Heart left ventricle (tissue), 13 donors: ENCODE data around the gene NAA20.

Experiments
- POLR2A ChIP-seq, 2 donors: fragments of 450-650 bp; IDR thresholded peaks; one replicate each; pipeline ENCODE4 v1.6.1; 2017; ENCODE audit warnings: antibody characterized with exemption in 2 of 2, mild to moderate bottlenecking in 2 of 2, moderate library complexity in 2 of 2
- TF ChIP-seq, protein P1 (sequence below), 12 donors: fragments of 200-600 bp; sonication (generic) in 4 of 12; IDR thresholded peaks; one replicate each; pipeline versions ENCODE4 v1.5.0 to v1.8.0; 2018 to 2022; ENCODE audit warnings: antibody characterized with exemption in 12 of 12, mild to moderate bottlenecking in 5 of 12
- donor health status: ischemic (EF 13 %, LVEDD 7.1; RV severe dilation, severe dysfunction).
- donor health status: DM: no; HTN: yes; CAD: no.
- donor health status: DM: no; HTN: no; CAD: no.
- donor health status: ischemic (EF 25% LVEDD 6.9; RV normal size, moderate dysfunction).
- donor health status: ischemic (EF 25% LVEDD 5.7; RV mildly dilated, moderate dysfunction).
- donor health status: ischemic (EF 35%, LVEDD 5.7; RV mildly dilated, moderate dysfunction).
- donor health status: nonischemic (EF 11% LVEDD 7.7; RV severe dilation, severe dysfunction).
- donor health status: DM: yes; HTN: yes; CAD: no.
- donor health status: PGD.
- donor health status: ischemic (EF 29% LVEDD 5.4; RV normal size, mild dysfunction).
- donor health status: nonischemic (EF 23%, LVEDD 6.1; RV moderate dilation, normal function).

DNA sequence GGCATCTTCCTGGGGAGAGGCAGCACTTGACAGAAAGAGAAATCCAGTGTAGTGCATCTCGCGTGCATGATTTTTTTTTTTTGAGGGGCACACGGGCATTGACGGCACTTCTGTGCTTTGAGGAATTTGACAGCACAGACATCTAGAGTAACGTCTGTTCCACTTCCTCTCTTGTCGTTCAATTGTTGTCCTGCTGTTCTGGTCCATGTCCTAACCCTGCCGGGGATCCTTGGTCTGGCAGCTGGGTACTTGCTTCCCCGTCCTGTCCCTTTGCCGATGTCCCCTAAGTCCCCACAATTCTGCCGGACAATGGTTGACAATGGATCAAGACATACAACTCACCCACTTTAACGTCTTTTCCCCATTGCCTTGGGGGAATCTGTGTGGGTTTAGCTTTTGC is 46.0 kb upstream of the NAA20 start:
- TF ChIP-seq, protein P1, sequence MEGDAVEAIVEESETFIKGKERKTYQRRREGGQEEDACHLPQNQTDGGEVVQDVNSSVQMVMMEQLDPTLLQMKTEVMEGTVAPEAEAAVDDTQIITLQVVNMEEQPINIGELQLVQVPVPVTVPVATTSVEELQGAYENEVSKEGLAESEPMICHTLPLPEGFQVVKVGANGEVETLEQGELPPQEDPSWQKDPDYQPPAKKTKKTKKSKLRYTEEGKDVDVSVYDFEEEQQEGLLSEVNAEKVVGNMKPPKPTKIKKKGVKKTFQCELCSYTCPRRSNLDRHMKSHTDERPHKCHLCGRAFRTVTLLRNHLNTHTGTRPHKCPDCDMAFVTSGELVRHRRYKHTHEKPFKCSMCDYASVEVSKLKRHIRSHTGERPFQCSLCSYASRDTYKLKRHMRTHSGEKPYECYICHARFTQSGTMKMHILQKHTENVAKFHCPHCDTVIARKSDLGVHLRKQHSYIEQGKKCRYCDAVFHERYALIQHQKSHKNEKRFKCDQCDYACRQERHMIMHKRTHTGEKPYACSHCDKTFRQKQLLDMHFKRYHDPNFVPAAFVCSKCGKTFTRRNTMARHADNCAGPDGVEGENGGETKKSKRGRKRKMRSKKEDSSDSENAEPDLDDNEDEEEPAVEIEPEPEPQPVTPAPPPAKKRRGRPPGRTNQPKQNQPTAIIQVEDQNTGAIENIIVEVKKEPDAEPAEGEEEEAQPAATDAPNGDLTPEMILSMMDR (IDR thresholded peaks at IDR 0.05), result no peak
- TF ChIP-seq POLR2A (IDR thresholded peaks at IDR 0.05), result no peak
